Left kidney (tissue), 2 donors: ENCODE results near the gene ACTN1. TPM values are rescaled to one million over a fixed set of nuclear protein-coding genes. Genes with fewer than 3 reads are reported as not detected.

Source experiments
- DNase-seq: peaks from one replicate; pipeline ENCODE4 v3.0.0-alpha.2; 2013
- polyA plus RNA-seq: library from polyadenylated mRNA; unstranded; fragments of 120-200 nt; gene quantifications from one replicate; pipeline ENCODE4 v1.2.1, GENCODE V29; 2013; ENCODE audit not compliant: insufficient read length

ACTN1 gene
- polyA plus RNA-seq, 1 donor = 73.0 TPM

DNA sequence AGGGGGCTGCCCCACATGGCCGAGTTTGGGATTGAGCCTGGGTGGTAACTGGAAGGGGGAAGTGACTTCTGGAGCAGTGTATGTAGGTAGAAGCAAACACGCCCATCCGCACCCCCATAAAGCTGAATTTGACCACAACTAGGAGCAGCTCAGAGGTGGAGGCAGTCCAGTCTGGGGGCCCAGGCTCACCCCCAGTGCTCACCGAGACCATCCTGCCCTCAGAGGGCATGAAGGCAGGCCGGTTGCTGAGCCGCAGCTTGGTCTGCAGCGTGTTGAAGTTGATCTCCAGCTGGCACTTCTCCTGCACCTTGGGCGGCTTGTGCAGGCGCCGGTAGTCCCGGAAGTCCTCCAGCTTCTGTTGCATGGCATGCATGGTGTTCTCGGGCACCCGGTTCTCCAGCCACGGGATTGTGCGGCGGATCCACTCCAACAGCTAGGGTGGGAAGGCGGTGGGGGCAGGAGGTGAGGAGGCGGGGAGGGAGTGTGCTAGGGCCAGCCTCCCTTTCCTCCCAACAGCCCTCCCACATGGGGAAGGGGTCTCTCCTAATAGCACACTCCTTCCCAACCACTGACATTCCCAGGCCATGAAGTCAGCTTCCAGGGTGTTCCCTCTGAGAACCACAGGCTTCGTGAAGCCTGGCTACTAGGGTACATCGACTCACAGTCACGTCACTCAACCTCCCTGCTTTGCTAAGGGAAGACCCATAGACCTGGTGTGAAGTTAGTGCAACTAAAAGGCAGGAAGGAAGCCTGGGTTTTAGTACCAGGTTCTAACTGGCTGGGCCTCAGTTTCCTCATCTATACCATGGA is 87.0 kb downstream of the ACTN1 start:
- DNase-seq = no peak

DNA sequence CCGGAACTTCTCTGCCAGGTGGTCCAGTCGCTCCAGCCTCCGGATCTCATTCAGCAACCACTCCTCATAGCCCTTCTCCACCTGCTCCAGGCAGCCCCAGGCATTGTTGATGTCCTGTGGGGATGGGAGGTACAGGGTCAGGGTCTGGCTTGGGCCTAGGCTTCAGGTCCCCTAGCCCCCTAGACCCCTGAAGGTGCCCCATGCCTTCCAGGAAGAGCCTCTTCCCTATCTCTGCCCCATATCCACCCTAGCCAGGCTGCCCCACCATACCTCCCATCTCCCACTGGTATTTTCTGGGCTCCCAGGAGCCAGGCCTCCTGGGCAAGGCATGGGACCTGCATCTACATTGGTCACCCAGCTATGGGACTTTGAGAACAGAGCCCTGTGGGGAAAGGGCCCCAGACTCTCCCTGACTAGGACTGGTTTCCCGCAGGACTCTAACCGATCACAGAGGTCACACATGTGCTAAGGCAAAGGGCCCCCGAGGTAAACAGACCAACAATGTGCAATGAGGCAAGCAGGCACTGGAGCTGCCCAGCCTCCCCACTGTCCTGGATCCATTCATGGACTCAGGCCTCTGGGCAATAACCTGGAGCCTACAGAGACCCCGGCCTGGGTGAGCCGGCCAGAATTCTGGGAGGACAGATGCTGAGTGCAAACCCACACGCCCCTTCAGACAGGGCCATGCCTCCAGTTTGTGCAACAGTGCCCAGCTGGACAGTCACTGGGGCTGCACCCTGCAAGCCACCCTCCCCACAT is 88.8 kb downstream of the ACTN1 start:
- DNase-seq = no peak

DNA sequence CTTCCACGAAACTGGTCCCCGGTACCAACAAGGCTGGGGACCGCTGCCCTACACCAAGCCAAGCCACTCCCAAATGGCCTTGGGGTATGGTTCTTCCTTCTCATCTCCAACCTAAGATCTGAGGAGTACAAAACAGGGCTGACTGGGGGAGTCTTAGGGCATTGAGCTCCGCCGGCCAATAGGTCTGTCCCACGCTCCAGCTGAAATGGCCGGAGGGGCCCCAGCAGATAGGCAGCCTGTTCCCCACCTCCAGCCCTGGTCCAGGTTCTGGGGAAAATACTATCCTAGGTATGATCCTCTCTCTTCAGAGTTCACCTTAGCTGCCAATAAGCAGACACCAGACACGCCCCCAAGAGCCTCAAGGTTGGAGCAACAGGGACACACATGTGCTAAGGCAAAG is 90.2 kb downstream of the ACTN1 start:
- no peak for DNase-seq

DNA sequence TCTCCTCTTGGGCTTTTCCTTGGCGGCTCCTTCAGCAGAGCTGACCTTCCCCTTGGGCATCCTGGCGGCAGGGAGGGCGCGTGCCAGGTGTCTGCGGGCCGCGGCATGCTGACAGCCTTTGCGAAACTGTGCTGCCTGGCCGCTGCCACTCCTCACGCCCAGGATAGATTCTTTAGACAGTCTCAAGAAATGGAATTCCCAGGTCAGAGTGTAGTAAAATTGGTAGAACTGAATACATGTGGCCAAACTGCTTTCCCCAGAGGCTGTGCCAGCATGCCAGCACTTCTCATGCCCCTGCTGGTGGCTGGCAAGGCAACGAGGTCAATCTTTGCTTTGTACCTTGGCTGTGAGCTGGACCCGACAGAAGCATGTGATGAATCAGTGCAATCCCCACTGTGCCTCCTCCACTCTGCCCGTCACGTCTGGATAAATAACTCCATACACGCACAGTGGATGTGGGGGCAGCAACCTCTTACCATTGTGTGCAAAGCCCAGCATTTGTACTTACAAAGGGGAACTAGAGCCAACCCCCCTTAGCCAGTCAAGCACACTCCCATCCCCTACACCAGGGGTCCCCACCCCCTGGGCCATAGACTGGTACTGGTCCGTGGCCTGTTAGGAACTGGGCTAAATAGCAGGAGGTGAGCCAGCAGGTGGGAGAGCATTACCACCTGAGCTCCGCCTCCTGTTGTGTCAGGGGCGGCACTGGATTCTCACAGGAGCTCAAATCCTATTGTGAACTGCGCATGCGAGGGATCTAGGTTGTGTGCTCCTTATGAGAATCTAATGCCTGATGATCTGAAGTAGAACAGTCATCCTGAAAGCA is 90.9 kb downstream of the ACTN1 start:
- DNase-seq = no peak

DNA sequence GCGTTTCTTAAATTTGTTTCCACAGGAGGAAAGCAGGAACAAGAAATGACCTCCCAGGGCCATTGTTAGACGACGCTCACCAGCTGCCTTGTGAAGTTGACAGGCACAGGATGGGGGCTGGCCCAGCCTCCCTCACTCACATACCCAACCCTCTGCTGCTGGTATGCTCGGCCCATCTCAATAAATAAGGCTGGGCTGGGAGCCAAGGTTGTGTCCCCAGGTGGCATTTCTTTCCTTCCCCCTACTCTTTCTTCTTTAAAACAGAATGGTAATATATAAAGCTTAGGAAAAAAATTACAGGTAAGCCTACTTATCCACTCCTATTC is 93.0 kb downstream of the ACTN1 start:
- no peak for DNase-seq

DNA sequence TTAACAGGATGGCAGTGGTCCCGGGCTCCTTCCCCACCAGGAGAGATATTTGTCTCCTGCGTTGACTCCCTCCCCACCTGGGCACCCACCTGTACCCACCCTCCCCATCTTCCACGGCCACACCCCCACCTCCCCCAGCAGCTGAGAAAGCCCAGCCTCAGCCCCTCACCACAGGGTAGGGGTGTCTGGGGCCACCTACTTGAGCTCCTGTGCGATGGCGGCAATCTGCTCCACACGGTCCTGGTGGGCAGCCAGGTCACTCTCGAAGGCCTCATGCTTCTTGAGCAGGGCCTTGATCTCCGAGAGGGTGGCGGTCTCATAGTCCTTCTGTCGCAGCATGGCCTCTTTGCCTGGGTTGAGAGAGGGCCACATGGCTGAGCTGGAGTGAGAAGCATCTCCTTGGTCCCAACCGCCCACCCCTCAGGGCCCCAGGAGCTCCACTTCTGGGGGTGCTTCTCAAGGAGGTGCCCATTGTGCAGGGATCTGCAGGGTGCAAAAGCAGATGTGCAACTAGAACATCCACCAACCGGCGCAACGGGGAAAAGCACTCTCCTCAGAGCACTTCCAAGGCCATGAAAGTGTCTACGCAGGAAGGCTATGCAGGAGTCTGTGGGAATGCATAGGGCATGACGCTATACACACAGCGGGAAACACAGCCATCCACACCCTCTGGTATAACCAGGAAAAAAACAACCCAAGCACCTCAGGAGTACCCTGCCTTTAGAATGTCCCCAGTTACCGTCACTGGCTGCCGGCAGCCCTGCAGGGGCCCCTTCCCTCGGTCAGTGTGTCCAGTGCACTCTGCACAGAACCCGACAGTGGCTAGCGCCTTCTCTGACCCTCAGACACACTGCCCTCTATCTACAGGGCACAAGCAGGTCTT is 93.6 kb downstream of the ACTN1 start:
- DNase-seq = no peak

DNA sequence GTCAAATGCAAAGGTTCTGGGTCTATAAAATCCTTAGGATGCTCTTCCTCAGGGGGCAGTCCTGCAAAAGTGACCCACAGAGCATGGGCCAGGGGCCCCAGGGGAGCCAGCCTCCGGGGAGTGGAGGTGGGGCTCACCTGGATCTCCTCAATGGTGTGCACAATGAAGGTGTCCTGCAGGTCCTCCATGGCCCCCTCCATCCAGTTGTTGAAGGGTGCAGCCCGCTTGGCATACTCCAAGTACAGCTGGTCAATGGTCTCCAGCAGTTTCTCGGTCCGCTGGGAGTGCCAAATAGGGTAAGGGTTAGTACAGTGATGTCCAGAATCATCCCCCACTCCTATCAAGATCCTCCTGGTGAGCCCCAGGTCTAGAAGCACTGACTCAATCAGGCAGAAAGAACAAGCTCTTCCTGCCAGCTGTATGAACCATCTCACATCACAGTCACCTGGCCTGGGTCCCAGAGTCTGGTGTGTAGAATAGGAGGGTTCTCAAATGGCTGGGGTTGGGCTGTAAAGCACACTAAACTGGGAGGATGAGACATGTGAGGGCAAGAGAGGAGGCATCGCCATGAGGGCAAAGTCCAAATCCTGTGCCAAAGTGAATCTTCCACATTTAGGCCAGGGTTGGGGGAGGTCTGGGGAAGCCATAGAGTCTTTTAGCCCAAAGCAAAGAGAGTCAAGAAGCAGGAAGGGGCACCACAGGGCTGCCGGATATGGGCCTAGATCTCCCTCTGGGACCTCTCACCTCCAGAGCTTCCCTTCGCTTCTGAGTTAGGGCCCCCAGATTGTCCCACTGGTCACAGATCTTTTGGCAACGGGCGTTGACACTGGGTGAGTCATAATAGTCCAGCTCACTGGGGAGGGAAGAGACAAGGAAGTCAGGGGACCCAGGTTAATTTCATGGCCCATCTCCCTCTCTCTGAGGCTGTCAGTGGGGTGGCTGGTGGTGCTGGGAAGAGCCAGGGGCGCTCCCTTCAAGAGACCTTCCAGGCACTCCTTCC is 94.8 kb downstream of the ACTN1 start:
- no peak for DNase-seq

DNA sequence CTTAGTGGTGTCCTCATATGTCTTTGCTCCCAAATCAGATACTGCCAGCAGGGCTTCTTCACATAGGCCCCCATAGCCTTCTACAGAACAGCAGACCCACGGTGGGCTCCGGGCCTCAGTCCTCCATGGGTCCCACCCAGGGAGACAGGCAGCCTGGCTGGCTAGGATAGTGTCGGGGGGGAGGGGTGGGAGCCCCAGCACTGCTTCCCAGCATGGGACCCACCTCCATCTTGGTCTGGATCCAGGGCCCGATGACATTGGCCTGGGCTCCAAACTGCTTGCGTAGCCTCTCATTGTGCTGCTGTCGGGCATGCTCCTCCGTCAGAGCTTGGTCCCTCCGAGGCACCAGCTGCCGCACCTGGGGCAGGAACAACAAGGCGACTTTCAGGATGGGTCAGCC is 96.9 kb downstream of the ACTN1 start:
- no peak for DNase-seq

DNA sequence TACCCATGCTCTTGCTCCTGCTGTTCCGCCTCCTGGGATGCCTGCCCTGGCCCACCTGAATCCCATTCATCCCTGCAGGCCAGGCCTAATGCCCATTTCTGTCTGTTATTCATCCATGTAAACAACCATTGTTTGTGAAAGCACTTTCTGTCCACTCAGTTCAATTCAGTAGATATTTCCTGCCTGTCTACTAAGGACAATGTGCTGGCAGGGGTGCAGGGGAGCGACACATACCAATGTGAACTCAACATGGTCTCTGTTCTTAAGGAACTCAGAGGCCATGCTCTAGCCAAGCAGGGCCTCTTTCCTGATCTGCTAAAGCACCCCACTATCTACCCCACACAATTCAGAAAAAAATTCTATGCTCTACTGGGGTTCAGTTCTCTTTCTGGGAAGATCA is 97.7 kb downstream of the ACTN1 start:
- DNase-seq = no peak

DNA sequence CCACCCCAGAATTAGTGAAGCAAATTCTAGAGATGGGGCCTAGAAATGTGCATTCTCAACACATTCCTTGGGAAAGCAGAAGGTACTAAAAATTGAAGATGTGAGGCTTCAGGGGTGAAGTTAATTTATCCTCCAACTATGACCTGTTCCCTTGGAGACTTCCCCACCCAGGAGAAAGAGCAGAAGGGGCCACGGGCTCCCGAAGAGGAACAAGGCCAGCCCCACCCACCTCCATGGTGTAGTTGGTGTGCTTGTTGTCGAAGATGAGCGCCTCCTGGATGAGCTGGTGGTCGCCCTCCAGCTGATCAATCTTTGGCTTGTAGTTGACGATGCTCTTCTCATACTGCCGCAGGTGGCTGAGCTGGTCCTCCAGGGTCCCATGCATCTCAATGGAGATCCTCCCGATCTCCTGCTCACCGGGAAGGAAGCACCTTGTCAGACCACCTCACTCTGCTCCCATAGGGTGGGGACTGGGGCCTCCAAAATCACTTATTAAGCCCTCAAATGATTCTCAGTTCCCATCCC is 98.5 kb downstream of the ACTN1 start:
- DNase-seq = no peak

DNA sequence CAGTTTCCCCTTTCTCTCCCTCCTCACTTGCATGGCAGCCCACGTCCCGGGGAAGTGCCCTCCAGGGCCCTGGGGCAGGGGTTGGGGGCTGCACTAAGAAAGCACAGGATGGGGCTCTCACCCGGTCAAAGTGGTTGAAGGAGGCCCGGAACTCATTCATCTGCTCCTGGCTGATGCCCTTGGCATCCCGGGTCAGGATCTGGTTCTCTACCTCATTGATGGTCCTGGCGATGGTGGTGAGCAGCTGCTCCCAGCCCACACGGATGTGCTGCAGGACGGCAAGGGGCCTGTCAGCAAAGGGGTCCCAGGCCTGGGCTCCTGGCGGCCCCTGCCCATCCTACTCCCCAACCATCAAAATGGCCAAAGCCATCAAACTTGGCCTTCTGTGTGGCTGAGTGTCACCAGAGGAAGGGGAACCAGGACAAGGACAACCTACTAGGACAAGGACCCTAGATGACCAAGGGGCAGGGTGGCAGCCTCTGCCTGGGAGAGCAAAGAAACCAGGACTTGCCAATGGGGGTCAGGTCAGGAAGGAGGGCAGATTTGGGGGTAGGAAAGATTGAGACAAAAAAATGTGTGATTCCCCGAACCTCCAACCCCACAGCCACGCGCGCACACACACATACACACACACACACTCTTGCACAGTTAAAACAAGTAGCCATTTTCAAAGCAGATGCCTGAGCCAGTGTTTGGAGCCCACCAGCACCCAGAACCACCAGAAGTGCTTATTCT is 99.1 kb downstream of the ACTN1 start:
- DNase-seq = no peak

DNA sequence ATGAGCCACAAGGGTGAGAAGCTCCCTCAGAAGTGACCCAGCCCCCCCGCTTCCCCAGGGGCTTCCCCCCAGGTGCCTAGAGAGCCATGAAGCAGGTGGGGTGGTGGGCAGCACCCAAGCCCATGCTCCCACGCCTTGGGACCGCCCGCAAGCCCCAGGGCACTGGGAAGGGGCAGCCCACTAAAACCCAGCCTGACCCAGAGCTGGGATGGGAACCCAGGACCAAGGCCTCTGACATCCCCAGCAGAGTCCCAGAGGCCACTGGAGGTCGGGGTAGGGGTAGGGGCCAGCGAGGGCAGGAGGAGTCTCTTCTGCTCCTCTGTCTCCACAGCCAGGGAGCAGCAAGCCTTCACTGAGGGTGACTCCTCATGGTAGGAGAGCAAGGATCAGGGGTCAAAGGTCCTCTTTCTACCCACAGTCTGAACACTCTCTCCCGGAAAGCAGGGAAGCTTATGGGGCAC is 99.8 kb downstream of the ACTN1 start:
- DNase-seq = no peak

DNA sequence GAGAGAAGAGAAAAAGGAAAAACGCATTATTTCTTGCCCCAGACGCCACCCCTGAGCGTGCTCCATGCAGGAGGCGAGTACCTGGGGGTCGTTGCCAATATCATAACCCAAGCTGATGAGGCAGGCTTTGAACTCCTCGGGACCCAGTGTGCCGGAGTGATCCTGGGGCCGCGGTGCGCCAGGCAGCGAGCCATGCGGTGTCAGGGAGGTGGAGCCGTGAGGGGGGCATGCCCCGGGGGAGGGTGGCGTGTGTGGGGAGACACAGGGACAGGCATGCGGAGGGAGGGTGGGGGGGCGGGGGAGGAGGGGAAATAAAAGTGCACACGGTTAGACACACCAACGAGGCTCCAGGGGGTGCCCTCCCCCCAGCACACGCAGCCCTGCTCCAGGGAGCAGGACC is 100.2 kb downstream of the ACTN1 start:
- DNase-seq = no peak

DNA sequence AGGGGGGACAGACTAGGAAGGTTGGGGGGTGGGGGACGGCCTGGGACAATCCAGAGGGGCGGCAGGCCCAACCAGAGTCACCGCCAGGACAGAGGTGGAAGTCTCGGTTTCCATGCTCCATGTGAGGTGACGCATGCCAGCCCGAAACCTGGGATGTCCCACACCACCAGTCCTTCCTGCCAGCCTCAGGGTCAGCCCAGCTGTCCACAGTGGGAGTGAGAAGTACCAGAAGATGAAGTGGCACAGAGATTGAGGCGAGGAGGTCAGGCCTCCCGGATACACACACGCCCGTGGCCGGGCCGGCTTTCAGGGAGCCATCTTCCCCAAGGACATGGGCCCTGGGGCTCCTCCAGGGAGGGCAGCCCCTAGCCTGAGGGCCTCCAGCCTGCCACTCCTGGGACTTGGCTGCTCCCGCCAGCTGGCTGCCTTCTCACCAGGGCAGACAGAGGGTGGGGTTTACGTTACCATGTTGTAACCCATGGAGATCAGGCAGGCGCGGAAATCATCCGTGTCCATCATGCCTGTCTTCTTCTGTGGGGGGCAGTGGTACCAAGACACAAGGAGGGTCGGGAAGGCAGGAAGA is 101.0 kb downstream of the ACTN1 start:
- no peak for DNase-seq

DNA sequence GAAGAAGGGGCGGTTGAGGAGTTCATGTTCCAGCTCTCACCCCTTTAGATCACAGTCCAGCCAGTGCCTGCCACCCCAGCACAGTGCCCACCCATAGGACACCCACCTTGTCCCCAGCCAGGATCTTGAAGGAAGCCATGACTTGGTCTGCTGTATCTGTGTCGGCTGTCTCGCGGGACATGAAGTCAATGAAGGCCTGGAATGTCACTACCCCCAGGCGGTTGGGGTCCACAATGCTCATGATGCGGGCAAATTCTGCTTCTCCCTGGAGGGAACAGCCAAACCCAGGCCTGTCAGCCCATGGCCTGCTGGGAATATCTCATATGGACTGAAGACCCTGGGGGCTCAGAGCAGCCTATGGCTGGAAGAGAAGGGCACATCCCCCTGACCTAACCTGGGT is 102.1 kb downstream of the ACTN1 start:
- no peak for DNase-seq

DNA sequence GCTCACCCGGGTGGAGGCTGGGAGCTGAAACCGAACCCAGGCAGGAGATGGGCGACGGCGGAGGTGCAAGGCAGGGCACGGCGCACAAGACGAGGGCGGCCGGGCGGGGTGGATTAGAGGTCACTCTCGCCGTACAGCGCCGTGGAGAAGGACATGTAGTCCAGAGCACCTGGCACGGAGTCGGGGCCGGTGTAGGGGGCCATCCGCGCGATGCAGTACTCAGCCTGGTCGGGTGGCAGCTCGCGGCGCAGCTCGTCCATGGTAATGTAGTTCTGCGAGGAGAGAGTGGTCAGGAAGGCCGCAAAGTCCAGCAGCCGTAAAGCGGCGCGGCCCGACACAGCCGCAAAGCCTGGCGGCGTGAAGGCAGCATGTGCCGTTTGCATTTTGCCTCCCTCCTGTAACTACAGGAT is 104.4 kb downstream of the ACTN1 start:
- no peak for DNase-seq

DNA sequence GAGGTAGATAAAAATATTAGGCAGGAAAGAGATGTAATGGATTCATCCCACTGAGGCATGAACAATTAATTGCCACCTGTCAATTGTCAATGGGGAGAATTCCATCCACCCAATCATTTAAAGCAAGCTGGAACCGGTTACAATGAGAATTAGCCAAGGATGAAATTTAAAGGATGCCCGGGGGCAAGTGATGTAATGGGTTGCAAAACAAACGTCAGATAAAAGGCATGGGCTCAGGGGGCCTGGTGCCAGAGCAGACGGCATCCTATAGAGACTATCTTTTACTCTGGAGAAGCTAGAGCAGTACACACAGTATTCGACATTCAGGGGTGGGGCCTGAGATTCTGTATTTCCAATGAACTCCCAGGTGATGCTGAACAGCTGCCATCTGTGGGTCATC is 105.7 kb downstream of the ACTN1 start:
- no peak for DNase-seq

DNA sequence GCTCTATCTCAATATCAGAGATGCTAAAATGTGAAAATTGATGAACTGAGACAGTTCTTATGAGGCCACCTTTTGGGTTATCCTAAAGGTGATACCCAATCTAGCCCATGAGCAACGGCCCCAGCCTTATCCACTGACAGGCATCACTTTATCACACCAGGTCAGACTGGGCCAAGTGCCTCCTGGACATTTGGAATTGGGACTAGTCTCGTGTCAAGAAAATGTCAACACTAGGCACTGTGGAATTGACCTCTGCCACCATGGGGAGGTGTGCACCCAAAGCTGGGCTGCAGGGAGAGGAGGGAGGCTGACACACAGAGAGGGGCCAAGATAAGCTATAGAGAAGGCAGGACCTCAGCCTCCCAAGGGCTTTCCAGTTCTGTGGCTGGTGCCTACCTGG is 107.7 kb downstream of the ACTN1 start:
- DNase-seq = no peak

DNA sequence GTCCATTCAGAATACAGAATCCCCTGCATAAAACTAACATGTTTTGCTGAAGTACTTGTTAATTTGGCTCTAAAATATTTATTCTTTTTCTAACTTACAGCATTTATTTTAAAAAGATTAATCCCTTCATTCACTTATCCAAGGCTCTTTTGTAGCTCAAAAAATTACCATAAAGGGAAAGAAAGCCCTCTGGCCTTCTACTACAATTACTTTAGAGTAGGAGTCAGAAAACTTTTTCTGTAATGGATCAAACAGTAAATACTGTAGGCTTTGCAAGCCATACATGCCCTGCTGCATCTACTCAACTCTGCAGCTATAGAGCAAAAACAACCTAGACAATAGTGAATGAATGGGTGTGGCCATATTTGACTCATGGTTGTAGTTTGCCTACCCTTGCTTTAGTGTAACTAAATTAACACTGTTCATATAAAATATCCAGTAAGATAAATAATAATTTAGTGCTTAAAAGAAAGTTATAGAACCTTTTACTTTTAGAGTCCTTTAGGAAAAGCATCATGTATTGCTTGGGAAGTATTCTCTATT is 112.0 kb downstream of the ACTN1 start:
- no peak for DNase-seq
